HG02938 (cell line): Measurements from ENCODE around the gene RPL26.
A peak's percentile ranks its signal among the peaks of the same experiment; 100 is the strongest.
"Not testable (repeated sequence)": the region's sequence is repeated elsewhere in the genome, so short reads cannot be mapped to it uniquely, and the experiment has no call there.

Source experiments
- ATAC-seq: cut with Tn5 transposase; IDR thresholded peaks from one replicate; pipeline ENCODE4 v1.9.1; 2021; ENCODE audit warnings: mild to moderate bottlenecking, moderate library complexity; ENCODE audit not compliant: unreplicated experiment

RPL26 gene

GRCh38 chr17:8397636-8398035 lies 14.6 kb upstream of the RPL26 start, which contains the start of gene RNF222:
RNF222 (minus strand) TSS chr17:8397827; CDS start chr17:8393461, 4,366 bp downstream.
- ATAC-seq, result no peak

- ATAC-seq, result not testable (repeated sequence)
Observed at GRCh38 chr17:8394497-8394896, 11.5 kb upstream of the RPL26 start.

- no peak for ATAC-seq
Observed at GRCh38 chr17:8393470-8394231, 10.7 kb upstream of the RPL26 start.

- no peak for ATAC-seq
Observed at GRCh38 chr17:8392674-8393469, 9.9 kb upstream of the RPL26 start.

- no peak for ATAC-seq
Observed at GRCh38 chr17:8392274-8392673, 9.3 kb upstream of the RPL26 start.

- ATAC-seq, result no peak
Observed at GRCh38 chr17:8391711-8392110, 8.7 kb upstream of the RPL26 start.

- ATAC-seq, result no peak
Observed at GRCh38 chr17:8387914-8388651, 5.1 kb upstream of the RPL26 start.

GRCh38 chr17:8386841-8387240 lies 3.8 kb upstream of the RPL26 start:
- no peak for ATAC-seq

- no peak for ATAC-seq
Observed at GRCh38 chr17:8384801-8385378, 1.9 kb upstream of the RPL26 start.

GRCh38 chr17:8382880-8383142 lies 182 bp downstream of the RPL26 start:
- ATAC-seq, result no peak

- no peak for ATAC-seq
Observed at GRCh38 chr17:8382052-8382879, 727 bp downstream of the RPL26 start.

- no peak for ATAC-seq
Observed at GRCh38 chr17:8380049-8380448, 2.9 kb downstream of the RPL26 start.

- ATAC-seq, result not testable (repeated sequence)
Observed at GRCh38 chr17:8378117-8378516, 4.9 kb downstream of the RPL26 start.

- no peak for ATAC-seq
Observed at GRCh38 chr17:8377422-8377821, 5.6 kb downstream of the RPL26 start.

- peak; percentile 85 for ATAC-seq
Observed at GRCh38 chr17:8376271-8377067, 6.5 kb downstream of the RPL26 start, which contains the start of gene KRABD2. KRABD2 (minus strand) TSS chr17:8376704.

GRCh38 chr17:8375738-8376259 lies 7.2 kb downstream of the RPL26 start:
- no peak for ATAC-seq

- not testable (repeated sequence) for ATAC-seq
Observed at GRCh38 chr17:8373856-8374255, 9.1 kb downstream of the RPL26 start.

GRCh38 chr17:8372422-8372821 lies 10.6 kb downstream of the RPL26 start:
- ATAC-seq, result no peak

- no peak for ATAC-seq
Observed at GRCh38 chr17:8371786-8372185, 11.2 kb downstream of the RPL26 start.
